Stimulated activated CD4-positive, alpha-beta T cell treated with anti-CD3 and anti-CD28 coated beads, TNF-alpha, amount 100 ng/mL, for 24 hours (primary cell): ENCODE measurements around the gene PCED1B.

ENCODE experiments used
- DNase-seq, 3 experiments: peaks; one replicate each; pipeline ENCODE4 v3.0.0-alpha.2; 2020; ENCODE audit warnings: low read depth in 3 of 3

PCED1B gene

DNA sequence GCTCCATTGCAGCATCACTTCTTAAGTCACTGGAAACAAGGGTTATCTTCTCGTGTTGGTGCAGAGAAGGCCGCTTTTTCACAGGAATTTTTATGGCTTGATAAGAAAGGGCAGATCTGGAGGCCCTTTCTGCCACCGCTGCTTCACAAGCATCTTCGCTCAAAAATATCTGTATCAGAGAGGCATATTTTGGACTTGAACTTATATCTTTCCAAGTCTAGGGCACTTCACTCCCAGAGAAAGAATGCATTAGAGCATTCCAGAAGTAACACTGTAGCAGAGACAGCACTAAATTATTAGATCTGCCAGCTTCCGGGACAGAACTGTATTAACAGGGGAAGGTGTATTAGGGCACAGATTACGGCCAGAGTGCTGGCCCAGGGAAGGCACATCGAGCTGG, 152.0 kb downstream of the PCED1B start:
- DNase-seq, result no peak

DNA sequence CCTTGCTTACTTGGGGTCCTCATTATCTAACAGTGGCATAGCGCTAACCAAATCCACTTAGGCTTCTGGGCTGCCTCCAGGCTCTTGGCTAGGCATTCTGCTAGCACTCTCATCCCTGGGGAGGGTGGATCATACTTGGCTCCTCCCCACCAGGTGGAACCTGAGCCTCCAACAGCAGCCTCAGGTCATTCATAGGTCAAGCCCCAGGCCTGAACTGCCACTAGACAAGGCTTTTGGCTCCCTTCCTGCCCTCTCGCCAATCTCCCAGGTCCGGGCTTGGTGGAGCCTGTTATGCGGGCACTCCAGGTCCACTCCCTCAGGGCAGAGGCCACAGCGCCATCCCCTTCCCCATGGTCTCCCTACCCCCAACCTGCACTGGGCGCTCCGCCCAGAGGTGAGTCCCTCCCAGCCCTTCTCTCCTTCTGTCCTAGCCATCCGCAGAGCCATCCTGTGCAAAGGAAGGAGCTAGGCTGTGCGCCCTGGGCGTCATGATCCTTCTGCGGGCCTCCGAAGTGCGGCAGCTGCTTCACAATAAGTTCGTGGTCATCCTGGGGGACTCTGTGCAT, 155.2 kb downstream of the PCED1B start:
- DNase-seq, result no peak

DNA sequence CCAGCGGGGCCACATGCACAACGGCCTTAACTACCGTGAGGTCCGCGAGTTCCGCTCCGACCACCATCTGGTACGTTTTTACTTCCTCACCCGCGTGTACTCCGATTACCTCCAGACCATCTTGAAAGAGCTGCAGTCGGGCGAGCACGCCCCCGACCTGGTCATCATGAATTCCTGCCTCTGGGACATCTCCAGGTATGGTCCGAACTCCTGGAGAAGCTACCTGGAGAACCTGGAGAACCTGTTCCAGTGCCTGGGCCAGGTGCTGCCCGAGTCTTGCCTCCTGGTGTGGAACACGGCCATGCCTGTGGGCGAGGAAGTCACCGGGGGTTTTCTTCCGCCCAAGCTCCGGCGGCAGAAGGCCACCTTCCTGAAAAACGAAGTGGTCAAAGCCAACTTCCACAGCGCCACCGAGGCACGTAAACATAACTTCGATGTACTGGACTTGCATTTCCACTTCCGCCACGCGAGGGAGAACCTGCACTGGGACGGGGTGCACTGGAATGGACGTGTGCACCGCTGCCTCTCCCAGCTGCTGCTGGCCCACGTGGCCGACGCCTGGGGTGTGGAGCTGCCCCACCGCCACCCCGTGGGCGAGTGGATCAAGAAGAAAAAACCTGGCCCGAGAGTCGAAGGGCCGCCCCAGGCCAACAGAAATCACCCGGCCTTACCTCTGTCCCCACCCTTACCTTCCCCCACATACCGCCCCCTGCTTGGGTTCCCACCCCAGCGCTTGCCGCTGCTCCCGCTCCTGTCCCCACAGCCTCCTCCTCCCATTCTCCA, 156.0 kb downstream of the PCED1B start:
- no peak for DNase-seq

DNA sequence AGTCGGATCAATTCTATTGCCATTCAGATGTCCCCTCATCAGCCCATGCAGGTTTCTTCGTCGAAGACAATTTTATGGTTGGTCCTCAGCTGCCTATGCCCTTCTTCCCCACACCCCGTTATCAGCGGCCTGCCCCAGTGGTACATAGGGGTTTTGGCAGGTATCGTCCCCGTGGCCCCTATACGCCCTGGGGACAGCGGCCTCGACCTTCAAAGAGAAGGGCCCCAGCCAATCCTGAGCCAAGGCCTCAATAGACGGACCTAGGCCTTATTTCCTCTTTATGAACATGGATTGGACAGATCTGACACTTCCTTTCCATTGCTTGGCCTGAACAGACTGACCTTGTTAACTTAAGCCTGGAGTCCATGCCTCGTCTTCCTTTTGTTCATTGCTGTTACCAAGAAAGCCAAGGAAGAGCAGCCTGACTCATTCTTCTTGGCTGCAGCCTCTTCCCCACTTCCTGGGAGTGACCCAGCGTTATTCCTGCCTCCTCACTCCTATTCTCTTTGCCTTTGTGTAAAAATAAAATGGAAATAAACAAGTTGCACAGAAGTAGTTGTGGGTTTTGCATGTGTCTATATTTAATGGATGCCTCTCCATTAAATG, 156.8 kb downstream of the PCED1B start:
- no peak for DNase-seq

DNA sequence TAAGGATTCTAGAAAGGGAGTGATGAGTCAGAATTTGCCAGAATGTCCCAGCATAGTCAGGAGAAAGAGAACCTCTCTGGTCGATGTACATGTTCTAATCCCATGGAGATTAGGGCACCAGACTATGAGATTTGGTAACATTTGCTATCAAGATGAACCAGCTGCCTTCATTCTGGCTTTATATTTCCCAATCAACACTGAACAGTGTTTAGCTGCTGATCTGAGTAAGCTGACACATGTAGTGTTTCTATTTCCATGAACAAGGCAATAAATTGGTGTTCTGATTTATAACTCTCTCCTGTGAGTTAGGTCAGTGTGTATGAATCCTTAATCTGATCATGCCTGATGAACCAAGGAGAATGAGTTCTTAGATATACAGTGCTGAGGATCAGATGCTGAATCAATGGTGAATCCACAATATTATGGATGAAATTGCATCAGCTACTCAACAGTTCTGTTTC, 158.4 kb downstream of the PCED1B start:
- DNase-seq, result no peak

DNA sequence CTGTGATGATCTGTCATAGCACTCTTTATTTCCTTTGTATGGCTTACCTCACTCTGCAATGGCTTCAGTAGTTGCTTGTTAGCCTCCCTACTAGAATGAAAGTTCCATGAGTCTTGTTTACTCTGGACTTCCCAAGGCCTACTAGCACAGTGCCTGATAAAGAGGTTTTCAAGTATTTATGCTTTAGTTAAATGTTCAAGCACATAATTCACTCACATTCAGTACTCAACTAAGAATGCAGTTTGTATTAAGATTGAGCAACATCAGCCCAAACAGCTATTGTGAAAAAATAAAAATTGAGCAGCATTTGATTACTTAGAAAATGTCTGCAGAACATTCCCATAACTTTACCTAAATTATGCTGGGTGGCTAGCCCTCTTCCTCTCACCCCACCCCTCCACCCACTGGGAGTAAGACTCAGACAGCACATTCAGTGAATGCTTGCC, 159.3 kb downstream of the PCED1B start:
- no peak for DNase-seq

DNA sequence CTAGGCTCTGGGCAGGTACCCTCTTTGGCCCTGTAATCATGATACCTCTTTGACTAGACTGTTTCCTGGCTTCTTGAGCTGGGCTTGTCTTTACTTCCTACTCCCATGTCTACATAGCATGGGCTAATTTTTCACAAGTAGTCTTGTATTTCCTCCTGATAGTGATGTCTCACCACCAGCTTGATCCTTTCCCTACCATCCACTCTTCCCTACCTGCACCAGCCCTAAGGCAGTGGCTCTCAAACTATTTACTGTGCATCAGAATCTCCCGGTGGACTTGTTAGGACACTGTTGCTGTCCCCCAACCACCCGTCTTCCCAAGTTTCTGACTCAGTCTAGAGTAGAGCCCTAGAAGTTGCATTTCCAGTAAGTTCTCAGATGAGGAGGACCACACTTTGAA, 163.0 kb downstream of the PCED1B start:
- no peak for DNase-seq

DNA sequence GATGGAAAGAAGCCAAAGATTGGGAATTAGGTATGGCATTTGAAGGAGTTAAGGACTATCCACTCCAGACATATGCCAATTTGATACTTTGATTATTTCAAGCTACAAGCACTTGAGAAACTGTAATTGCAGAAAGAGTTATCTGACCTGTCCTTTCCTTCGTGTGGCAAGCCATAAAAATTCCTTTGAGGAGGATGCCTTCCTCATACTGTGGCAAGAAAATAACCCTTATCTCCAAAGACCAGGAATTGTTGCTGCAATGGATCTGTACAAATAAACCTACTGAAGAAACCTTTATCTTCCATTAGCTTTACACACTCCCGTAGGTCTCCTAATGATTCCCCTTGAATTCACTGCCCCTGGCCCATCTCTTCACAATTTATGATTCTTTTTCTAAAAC, 165.4 kb downstream of the PCED1B start:
- DNase-seq, result no peak

DNA sequence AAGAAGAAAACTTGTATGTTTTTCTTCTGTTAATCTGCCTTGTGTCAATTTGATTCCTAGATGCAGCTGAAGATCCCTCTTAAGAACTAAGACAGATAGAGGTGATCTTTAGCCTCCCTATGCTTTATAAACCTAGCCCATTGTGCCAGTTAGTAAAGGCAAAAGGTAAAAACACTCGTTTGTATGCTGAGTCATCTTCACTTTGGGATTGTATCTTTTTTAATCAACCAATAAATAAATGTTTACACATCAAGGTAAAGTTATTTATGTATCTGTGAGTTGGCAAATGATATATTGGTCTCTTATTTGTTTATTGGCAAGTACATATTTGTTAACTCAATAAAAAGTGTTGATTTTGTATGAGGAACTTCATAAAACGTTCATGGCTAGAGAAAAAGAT, 166.2 kb downstream of the PCED1B start:
- DNase-seq, result no peak

DNA sequence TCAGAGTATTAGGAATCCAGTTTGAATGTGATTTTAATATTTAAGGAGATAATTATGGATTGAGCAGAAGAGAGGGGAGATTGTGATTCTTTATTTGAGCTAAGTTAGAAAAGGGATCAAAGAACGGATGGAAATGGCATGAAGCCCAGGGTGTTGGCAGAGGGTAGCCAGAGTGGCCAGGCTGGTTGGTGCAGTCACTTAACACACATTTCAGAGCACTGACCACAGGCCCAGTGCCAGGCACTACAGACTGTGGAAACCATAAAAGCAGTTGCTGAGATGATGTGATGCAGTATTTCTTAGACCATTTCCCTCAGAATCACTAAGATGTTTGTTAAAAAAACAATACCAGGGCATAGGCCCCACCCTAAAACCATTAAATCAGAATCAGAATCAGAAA, 168.0 kb downstream of the PCED1B start:
- DNase-seq, result no peak

DNA sequence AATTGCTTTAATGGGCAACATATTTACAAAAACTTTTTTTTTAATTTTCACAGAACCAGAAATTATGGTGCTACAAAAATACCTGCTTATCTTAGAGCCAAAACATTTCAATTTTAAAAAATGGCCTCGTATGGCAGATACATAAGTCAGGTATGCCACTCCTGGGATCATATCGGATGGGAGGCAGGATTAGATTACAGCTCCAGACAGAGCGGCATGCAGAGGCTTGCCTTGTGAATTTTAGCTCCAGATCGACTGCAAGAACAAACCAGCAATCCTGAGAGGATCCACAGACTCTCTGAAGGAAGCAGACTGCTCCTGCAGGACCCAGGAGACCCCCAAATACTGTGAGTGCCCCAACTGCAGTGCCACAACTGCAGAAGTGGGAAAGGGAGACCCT, 169.7 kb downstream of the PCED1B start:
- DNase-seq, result no peak

DNA sequence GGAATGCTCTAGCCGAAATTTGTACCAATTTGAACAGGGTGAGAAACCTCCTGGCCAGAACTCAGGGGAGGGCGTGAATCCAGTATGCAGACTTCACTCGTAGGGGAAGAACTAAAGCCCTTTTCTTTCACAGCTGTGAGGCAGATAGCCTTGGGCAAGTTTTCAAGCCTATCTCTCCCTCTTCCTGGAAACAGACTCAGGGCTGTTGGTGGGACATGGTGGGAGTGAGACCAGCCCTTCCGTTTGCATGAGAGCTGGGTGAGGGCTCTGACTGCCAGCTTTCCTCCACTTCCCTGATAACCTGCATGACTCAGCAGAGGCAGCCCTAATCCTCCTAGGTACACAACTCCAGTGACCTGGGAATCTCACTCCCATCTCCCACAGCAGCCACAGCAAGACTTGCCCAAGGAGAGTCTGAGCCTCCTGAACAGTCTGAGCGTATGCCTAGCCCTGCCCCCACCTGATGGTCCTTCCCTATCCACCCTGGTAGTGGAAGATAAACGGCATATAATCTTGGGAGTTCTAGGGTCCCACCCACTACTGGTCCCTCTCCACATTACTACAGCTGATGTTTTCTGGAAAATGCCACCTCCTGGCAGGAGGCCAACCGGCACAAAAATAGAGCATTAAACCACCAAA, 170.4 kb downstream of the PCED1B start:
- no peak for DNase-seq

DNA sequence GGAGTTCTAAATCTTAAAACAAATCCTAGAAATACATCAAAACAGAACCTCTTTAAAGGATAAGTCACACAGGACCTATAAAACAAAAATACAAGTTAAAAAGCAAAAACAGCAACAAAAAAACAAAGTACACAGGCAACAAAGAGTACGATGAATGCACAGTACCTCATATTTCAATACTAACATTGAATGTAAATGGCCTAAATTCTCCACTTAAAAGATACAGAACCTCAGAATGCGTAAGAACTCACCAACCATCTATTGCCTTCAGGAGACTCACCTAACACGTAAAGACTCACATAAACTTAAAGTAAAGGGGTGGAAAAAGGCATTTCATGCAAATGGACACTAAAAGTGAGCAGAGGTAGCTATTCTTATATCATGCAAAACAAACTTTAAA, 172.5 kb downstream of the PCED1B start:
- no peak for DNase-seq

DNA sequence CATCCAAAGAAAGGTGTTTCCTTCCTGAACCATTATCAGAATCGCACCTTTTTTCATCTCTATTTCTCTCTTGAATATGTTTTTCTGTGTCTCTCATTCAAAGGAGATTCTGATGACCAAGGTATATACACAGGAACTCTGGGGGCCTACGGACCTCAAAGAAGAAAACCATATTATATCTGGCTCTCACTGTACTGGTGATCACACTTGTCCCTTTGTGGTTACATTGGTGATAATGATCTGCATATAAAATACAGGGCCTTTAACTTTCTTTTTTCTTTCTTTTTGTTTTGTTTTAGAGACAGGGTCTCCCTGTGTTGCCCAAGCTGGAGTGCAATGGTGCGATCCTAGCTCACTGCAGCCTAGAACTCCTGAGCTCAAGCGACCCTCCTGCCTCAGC, 185.5 kb downstream of the PCED1B start:
- DNase-seq, result no peak

DNA sequence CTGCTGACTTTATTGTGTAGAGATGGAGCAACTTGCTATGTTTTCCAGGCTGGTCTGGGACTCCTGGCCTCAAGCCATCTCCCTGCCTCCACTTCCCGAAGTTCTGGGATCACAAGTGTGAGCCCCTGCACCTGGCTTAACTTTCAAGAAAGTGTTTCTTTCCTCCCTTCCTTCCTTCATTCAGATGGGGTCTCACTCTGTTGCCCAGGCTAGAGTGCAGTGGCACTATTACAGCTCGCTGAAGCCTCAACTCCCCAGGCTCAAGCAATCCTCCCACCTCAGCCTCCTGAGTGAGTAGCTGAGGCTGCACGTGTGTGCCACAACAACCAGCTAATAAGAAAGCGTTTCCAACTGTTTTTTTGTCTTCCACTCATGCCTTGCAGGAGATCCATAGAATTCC, 186.0 kb downstream of the PCED1B start:
- DNase-seq, result no peak

DNA sequence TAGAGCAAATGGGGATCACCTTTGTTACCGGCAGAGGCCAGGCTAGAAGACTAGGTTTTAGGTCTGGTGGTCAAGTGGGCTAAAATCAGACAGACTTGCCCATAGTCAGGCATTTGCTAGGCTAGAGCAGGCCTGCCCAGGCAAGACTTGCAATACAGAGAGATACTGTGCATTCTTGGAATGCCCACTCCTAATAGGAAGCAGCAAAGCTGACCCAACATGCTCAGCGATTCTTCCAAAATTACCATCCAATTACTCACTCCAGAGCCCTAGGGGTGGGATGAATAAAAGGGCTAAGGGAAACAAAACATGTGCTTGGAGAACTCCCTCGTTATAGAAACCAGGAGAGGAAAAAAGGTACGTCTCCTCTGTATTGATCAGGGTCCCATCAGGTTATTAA, 188.2 kb downstream of the PCED1B start:
- no peak for DNase-seq

DNA sequence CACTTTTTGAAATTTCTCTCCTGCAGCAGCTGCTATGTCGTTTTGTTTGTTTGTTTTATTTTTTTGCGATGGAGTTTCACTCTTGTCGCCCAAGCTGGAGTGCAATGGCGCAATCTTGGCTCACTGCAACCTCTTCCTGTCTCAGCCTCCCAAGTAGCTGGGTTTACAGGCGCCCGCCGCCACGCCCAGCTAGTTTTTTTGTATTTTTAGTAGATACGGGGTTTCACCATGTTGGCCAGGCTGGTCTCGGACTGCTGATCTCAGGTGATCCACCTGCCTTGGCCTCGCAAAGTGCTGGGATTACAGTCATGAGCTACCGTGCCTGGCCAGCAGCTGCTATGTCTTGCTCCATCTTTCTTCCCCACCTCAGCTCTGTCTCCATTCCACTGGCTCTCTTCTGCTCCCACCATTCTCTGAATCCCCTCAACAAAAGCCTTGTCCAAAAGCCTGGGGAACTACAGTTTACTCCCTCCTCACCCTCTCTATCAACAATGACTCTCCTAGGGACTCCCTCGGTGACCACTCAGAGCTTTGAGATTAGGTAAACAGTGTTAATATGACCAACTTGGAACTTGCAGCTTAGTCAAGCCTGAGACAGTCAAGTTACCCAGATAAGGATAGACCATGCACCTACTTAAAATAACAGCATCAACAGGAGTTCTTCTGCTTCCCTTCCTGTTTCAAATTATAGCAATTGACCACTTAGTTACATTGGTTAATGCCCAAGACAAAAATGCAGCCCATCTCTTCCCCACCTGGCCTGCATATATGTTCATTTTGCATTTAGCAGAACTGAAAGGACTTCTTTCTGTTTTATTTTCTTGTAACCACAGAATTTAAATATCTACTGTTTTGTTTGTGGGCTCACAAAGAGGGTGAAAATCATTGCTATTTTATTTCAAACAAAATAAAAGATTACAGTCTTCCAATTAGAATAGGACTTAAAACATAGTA, 189.4 kb downstream of the PCED1B start:
- DNase-seq, result no peak

DNA sequence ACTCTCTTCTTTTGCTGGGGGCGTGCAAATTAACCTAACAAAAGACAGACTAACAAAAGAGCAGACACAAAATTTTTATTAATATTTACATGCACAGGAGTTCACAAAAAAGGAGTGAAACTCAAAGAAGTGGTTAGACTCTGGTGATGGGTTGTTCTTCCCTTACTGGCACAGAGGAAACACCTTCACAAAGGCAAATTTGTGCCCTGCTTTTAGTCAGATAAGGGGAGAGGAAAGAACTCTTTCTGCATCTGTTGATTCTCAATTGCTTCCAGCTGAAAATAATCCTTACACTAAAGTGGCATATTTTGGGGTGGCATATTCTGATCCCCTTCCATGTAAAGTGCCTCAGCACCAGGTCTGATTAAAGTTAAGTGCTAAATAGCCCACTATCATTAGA, 190.5 kb downstream of the PCED1B start:
- no peak for DNase-seq

DNA sequence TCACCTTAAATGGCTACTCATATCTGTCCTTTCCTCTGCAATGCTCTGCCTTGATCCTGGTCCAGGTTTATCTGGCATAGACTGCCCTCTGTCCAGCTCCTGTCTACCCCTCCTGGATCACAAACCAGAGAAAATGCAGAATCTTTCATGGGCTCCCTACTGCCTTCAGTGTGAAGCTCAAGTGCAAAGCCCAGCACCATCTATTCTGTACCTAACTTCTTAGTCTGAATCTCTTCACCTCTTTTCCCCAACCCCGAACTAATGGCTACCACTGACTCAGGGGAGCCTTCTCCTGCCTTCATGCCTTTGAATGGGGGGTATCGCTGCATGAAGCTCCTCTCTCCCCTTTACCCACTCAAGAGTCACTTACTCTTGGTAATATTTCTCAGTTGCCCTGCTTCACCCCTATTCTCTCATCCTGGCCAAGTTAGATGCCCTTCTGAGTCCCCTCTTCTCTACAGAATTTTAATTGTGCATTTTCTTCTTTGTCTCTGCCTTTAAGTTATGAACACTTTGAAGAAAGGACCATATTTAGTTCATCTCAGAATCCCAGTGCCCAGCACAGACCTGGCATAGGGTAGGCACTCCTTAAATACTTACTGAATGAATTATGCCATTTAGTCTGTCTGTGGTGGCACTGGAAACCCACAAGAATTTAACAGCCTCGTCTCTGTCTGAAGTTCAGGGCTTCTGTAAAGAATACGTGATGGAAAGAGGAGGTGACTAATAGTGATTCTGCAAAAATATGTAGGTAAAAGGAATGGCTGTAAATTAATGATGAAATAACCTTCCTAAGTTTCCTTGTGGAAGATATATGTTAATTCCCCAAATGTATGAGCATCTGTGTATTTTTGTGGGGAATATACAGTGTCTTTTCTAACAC, 191.6 kb downstream of the PCED1B start:
- no peak for DNase-seq

DNA sequence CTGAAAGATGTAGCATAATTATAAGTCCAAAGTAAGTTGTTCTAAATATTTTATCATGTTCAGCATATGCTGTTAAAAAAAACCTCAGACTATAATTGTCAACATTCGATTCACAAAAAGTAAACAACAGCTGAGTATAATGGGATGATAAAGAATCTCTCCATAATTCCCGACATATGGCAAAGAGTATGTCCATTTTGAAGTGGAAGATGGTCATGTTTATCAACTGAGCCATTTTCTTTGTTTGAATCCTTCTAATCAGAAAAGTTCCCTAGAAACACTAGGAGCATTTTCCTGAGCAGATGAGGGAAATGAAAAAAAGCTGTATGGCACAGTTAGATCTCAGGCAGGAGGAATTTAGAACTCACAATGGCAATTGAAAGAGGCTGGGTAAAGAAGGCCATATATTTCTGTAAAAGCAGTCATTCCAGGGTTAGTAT, 192.4 kb downstream of the PCED1B start:
- DNase-seq, result no peak
